HEK293 (cell line): Measurements from ENCODE around the gene ST6GALNAC1.

Source experiments
- CTCF ChIA-PET: fragments of 350-600 bp; formaldehyde crosslinking; extraction: SDS; loops from one replicate; lab custom pipeline; 2021; ENCODE audit warnings: antibody characterized with exemption; lab: Yijun Ruan, JAX
- POLR2A ChIA-PET: fragments of 300-600 bp; formaldehyde crosslinking; extraction: SDS; loops from one replicate; lab custom pipeline; 2020; ENCODE audit warnings: antibody characterized with exemption, inconsistent platforms; lab: Yijun Ruan, JAX
- H3K27ac ChIP-seq: fragments of 200-500 bp; sonication (Bioruptor generic); 2 replicates; pipeline ENCODE4 v1.5.1; 2014; ENCODE audit warnings: low read depth, low read length, control low read depth, inconsistent platforms; ENCODE audit errors: extremely low read depth
- H3K36me3 ChIP-seq, 2 experiments: fragments of 200-500 bp in 1 of 2; sonication (Bioruptor generic) in 1 of 2; 1 replicate in 1 of 2; 2 replicates in 1 of 2; pipeline ENCODE4 v1.5.1; 2014 to 2017; ENCODE audit warnings: inconsistent platforms in 2 of 2, low read length in 2 of 2; ENCODE audit not compliant: control insufficient read depth in 2 of 2, insufficient read depth in 1 of 2
- H3K4me1 ChIP-seq: fragments of 200-500 bp; sonication (Bioruptor generic); 2 replicates; pipeline ENCODE4 v1.5.1; 2014; ENCODE audit warnings: mild to moderate bottlenecking, low read length, inconsistent platforms; ENCODE audit not compliant: control insufficient read depth, insufficient read depth
- H3K4me3 ChIP-seq: 2 replicates; pipeline ENCODE4 v1.5.1; 2011; ENCODE audit warnings: low read depth, mild to moderate bottlenecking, control low read depth, low read length, moderate library complexity
- H3K9me3 ChIP-seq: fragments of 200-500 bp; sonication (Bioruptor generic); 2 replicates; pipeline ENCODE4 v1.5.1; 2014; ENCODE audit warnings: low read depth, low read length, inconsistent platforms; ENCODE audit not compliant: control insufficient read depth, insufficient read depth
- BCL11A ChIP-seq: fragments of 450-650 bp; formaldehyde crosslinking; IDR thresholded peaks from 2 replicates; pipeline ENCODE4 v1.5.1; 2016; ENCODE audit warnings: low read depth, missing biosample characterization, missing genetic modification characterization
- GLIS2 ChIP-seq: fragments of 450-650 bp; formaldehyde crosslinking; IDR thresholded peaks from 2 replicates; pipeline ENCODE4 v1.5.1; 2016; ENCODE audit warnings: missing biosample characterization, missing genetic modification characterization
- IKZF3 ChIP-seq: fragments of 450-650 bp; IDR thresholded peaks from 2 replicates; pipeline ENCODE4 v1.5.0; 2018; ENCODE audit warnings: missing biosample characterization, mild to moderate bottlenecking, missing genetic modification characterization, moderate library complexity
- PATZ1 ChIP-seq: fragments of 450-650 bp; formaldehyde crosslinking; IDR thresholded peaks from 2 replicates; pipeline ENCODE4 v1.5.1; 2016; ENCODE audit warnings: missing biosample characterization, missing genetic modification characterization
- SCRT1 ChIP-seq: fragments of 450-650 bp; formaldehyde crosslinking; IDR thresholded peaks from 2 replicates; pipeline ENCODE4 v1.5.1; 2016; ENCODE audit warnings: missing biosample characterization, missing genetic modification characterization, borderline replicate concordance
- SCRT2 ChIP-seq: fragments of 450-650 bp; formaldehyde crosslinking; IDR thresholded peaks from 2 replicates; pipeline ENCODE4 v1.5.1; 2016; ENCODE audit warnings: missing biosample characterization, missing genetic modification characterization
- ZNF157 ChIP-seq: fragments of 450-650 bp; formaldehyde crosslinking; IDR thresholded peaks from 2 replicates; pipeline ENCODE4 v1.5.1; 2016; ENCODE audit warnings: missing biosample characterization, missing genetic modification characterization
- ZNF280C ChIP-seq: fragments of 450-650 bp; formaldehyde crosslinking; IDR thresholded peaks from 2 replicates; pipeline ENCODE4 v1.5.1; 2016; ENCODE audit warnings: missing biosample characterization, missing genetic modification characterization
- ZNF341 ChIP-seq: fragments of 450-650 bp; formaldehyde crosslinking; IDR thresholded peaks from 2 replicates; pipeline ENCODE4; 2016; ENCODE audit warnings: low read depth, missing biosample characterization, missing genetic modification characterization
- ZNF391 ChIP-seq: fragments of 450-650 bp; formaldehyde crosslinking; IDR thresholded peaks from 2 replicates; pipeline ENCODE4 v1.5.1; 2016; ENCODE audit warnings: low read depth, missing biosample characterization, missing genetic modification characterization, borderline replicate concordance
- ZNF626 ChIP-seq: fragments of 450-650 bp; sonication (Bioruptor Pico); formaldehyde crosslinking; IDR thresholded peaks from 2 replicates; pipeline ENCODE4 v1.5.1; 2018; ENCODE audit warnings: missing biosample characterization, missing genetic modification characterization, inconsistent platforms
- ZNF660 ChIP-seq: fragments of 450-650 bp; IDR thresholded peaks from 2 replicates; pipeline ENCODE4 v1.5.1; 2018; ENCODE audit warnings: missing biosample characterization, mild to moderate bottlenecking, missing genetic modification characterization
- ZNF837 ChIP-seq: fragments of 450-650 bp; formaldehyde crosslinking; IDR thresholded peaks from 2 replicates; pipeline ENCODE4 v1.5.1; 2016; ENCODE audit warnings: missing biosample characterization, missing genetic modification characterization
- ZSCAN23 ChIP-seq: fragments of 450-650 bp; formaldehyde crosslinking; IDR thresholded peaks from 2 replicates; pipeline ENCODE4 v1.5.1; 2016; ENCODE audit warnings: missing biosample characterization, missing genetic modification characterization
- TF ChIP-seq, protein P1 (sequence below): fragments of 450-650 bp; formaldehyde crosslinking; IDR thresholded peaks from 2 replicates; pipeline ENCODE4 v1.5.1; 2016; ENCODE audit warnings: missing biosample characterization, missing genetic modification characterization, low read depth
- TF ChIP-seq, protein P2 (sequence below): IDR thresholded peaks from 2 replicates; pipeline ENCODE4 v1.6.1; 2011; ENCODE audit warnings: mild to moderate bottlenecking, low read depth, low read length, borderline replicate concordance
- TF ChIP-seq, protein P3 (sequence below): fragments of 450-650 bp; formaldehyde crosslinking; IDR thresholded peaks from 2 replicates; pipeline ENCODE4 v1.5.1; 2016; ENCODE audit warnings: missing biosample characterization, missing genetic modification characterization
- TF ChIP-seq, protein P4 (sequence below): fragments of 450-650 bp; formaldehyde crosslinking; IDR thresholded peaks from 2 replicates; pipeline ENCODE4 v1.5.1; 2016; ENCODE audit warnings: missing biosample characterization, missing genetic modification characterization

The ST6GALNAC1 gene

GRCh38 chr17:76670718-76671122 lies 27.2 kb upstream of the ST6GALNAC1 start:
- no peak overlapping the region for H3K4me3 ChIP-seq
- CTCF ChIA-PET: interaction anchor here (0.6 to 2.7 kb wide), 10 partner anchors 10 to 148 kb away, joined by 3 to 28 read pairs (median 5); no protein-coding TSS in a partner anchor
- TF ChIP-seq, protein P1, sequence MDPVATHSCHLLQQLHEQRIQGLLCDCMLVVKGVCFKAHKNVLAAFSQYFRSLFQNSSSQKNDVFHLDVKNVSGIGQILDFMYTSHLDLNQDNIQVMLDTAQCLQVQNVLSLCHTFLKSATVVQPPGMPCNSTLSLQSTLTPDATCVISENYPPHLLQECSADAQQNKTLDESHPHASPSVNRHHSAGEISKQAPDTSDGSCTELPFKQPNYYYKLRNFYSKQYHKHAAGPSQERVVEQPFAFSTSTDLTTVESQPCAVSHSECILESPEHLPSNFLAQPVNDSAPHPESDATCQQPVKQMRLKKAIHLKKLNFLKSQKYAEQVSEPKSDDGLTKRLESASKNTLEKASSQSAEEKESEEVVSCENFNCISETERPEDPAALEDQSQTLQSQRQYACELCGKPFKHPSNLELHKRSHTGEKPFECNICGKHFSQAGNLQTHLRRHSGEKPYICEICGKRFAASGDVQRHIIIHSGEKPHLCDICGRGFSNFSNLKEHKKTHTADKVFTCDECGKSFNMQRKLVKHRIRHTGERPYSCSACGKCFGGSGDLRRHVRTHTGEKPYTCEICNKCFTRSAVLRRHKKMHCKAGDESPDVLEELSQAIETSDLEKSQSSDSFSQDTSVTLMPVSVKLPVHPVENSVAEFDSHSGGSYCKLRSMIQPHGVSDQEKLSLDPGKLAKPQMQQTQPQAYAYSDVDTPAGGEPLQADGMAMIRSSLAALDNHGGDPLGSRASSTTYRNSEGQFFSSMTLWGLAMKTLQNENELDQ (tag by site-specific recombination): no peak
- TF ChIP-seq, protein P2, sequence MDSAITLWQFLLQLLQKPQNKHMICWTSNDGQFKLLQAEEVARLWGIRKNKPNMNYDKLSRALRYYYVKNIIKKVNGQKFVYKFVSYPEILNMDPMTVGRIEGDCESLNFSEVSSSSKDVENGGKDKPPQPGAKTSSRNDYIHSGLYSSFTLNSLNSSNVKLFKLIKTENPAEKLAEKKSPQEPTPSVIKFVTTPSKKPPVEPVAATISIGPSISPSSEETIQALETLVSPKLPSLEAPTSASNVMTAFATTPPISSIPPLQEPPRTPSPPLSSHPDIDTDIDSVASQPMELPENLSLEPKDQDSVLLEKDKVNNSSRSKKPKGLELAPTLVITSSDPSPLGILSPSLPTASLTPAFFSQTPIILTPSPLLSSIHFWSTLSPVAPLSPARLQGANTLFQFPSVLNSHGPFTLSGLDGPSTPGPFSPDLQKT: no peak
- TF ChIP-seq ZNF626 (tag by site-specific recombination): no peak
- TF ChIP-seq BCL11A: no peak
- TF ChIP-seq GLIS2 (tag by site-specific recombination): peak; percentile 88; the same call in 1 of the 2 replicates
- no peak for TF ChIP-seq ZNF280C (tag by site-specific recombination)
- TF ChIP-seq ZNF660 (tag by site-specific recombination): 0 out of 2 replicates have a peak, but pooled peaks have one; percentile 11
- no peak for TF ChIP-seq PATZ1
- TF ChIP-seq ZNF391: no peak
- TF ChIP-seq ZNF837 (tag by site-specific recombination): no peak
- TF ChIP-seq ZNF341 (tag by site-specific recombination): 0 out of 2 replicates have a peak, but pooled peaks have one; percentile 43
- peak; percentile 87 for TF ChIP-seq SCRT1 (tag by site-specific recombination)
- TF ChIP-seq, protein P3, sequence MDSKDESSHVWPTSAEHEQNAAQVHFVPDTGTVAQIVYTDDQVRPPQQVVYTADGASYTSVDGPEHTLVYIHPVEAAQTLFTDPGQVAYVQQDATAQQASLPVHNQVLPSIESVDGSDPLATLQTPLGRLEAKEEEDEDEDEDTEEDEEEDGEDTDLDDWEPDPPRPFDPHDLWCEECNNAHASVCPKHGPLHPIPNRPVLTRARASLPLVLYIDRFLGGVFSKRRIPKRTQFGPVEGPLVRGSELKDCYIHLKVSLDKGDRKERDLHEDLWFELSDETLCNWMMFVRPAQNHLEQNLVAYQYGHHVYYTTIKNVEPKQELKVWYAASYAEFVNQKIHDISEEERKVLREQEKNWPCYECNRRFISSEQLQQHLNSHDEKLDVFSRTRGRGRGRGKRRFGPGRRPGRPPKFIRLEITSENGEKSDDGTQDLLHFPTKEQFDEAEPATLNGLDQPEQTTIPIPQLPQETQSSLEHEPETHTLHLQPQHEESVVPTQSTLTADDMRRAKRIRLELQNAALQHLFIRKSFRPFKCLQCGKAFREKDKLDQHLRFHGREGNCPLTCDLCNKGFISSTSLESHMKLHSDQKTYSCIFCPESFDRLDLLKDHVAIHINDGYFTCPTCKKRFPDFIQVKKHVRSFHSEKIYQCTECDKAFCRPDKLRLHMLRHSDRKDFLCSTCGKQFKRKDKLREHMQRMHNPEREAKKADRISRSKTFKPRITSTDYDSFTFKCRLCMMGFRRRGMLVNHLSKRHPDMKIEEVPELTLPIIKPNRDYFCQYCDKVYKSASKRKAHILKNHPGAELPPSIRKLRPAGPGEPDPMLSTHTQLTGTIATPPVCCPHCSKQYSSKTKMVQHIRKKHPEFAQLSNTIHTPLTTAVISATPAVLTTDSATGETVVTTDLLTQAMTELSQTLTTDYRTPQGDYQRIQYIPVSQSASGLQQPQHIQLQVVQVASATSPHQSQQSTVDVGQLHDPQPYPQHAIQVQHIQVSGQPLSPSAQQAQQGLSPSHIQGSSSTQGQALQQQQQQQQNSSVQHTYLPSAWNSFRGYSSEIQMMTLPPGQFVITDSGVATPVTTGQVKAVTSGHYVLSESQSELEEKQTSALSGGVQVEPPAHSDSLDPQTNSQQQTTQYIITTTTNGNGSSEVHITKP (tag by site-specific recombination): no peak
- no peak for TF ChIP-seq ZSCAN23 (tag by site-specific recombination)
- no peak for TF ChIP-seq ZNF157 (tag by site-specific recombination)
- no peak for TF ChIP-seq IKZF3 (tag by site-specific recombination)
- peak; percentile 97 for TF ChIP-seq SCRT2
- TF ChIP-seq, protein P4, sequence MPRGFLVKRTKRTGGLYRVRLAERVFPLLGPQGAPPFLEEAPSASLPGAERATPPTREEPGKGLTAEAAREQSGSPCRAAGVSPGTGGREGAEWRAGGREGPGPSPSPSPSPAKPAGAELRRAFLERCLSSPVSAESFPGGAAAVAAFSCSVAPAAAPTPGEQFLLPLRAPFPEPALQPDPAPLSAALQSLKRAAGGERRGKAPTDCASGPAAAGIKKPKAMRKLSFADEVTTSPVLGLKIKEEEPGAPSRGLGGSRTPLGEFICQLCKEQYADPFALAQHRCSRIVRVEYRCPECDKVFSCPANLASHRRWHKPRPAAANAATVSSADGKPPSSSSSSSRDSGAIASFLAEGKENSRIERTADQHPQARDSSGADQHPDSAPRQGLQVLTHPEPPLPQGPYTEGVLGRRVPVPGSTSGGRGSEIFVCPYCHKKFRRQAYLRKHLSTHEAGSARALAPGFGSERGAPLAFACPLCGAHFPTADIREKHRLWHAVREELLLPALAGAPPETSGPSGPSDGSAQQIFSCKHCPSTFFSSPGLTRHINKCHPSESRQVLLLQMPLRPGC (tag by site-specific recombination): 0 out of 2 replicates have a peak, but pooled peaks have one; percentile 2
- H3K36me3 ChIP-seq: peaks cover 0 to 5% of the 10 kb centered on the region in 2 experiments; a peak in 1 of 3 replicates
- H3K9me3 ChIP-seq: no peaks in the 10 kb centered on the region
- POLR2A ChIA-PET: interaction anchor here (0.6 to 2.4 kb wide), 22 partner anchors 8 to 470 kb away, joined by 3 to 16 read pairs (median 6); partner anchors contain the start of genes JMJD6, METTL23, MFSD11 and MXRA7
- peaks cover 36% of the 10 kb centered on the region for H3K4me1 ChIP-seq
- peak overlapping the region; percentile 97 for H3K27ac ChIP-seq
